GM19035 (cell line): ENCODE measurements around the gene MLLT11.
"Not testable (repeated sequence)": the region's sequence is repeated elsewhere in the genome, so short reads cannot be mapped to it uniquely, and the experiment has no call there.

Experiments used
- ATAC-seq: cut with Tn5 transposase; IDR thresholded peaks from one replicate; pipeline ENCODE4 v1.9.1; 2021; ENCODE audit not compliant: unreplicated experiment

The MLLT11 gene

DNA sequence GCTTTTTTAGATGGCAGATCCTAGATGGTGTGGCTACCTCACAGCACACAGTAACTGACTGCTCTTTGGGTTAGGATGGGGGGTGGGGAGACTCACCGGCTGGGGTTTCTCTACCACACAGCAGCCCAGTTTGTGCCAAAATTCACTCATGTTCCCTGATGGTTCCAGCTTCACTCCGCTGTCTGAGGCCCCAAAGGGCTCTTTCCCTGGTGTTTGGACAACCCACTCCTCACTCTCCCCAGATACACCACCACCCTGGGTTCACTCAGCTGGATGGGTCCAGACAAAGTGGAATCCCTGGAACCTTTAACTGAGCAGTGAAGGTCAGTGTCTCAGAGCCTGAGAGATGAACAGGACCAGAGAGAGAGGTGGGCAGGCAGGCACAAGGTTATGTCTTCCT lies 4.6 kb upstream of the MLLT11 start:
- no peak for ATAC-seq

DNA sequence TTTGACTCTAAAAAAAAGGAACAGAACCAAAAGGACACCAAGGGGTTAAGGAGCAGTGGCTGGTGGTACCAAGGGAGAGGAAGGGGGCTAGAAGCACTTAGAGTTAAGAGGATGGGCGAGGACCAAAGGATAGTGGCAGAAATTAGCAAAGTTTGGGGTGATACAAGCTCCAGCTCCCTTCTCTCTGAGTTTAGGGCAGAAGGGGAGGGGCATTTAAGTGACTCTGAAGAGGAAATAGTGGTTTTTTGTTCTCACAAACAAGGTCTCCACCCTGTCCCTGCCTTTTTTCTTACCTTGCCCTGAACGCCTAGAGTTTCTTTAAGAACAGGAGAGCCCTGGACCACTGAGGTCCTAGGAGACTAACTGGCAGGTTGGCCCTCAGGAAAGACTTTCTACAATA lies 4.0 kb upstream of the MLLT11 start:
- ATAC-seq = no peak

DNA sequence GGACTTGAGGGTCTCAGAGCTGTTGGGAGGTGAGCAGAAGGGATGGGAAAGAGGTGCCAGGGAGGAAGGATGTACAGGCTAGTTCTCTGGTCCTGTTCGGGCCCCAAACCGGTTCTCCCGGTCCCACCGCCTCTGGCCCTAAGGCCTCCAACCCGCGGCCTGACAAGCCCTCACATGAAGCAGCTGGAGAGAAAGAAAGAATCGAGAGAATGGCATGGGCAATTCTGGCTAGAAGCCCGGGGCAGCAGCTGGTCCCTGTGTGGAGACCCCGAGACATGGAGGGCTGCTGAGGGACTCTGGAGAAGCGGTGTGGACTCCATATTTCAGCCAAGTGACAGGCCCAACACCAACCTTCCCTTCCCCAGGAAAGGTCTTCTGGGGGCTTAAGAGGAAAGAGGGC lies 1.5 kb upstream of the MLLT11 start:
- no peak for ATAC-seq

DNA sequence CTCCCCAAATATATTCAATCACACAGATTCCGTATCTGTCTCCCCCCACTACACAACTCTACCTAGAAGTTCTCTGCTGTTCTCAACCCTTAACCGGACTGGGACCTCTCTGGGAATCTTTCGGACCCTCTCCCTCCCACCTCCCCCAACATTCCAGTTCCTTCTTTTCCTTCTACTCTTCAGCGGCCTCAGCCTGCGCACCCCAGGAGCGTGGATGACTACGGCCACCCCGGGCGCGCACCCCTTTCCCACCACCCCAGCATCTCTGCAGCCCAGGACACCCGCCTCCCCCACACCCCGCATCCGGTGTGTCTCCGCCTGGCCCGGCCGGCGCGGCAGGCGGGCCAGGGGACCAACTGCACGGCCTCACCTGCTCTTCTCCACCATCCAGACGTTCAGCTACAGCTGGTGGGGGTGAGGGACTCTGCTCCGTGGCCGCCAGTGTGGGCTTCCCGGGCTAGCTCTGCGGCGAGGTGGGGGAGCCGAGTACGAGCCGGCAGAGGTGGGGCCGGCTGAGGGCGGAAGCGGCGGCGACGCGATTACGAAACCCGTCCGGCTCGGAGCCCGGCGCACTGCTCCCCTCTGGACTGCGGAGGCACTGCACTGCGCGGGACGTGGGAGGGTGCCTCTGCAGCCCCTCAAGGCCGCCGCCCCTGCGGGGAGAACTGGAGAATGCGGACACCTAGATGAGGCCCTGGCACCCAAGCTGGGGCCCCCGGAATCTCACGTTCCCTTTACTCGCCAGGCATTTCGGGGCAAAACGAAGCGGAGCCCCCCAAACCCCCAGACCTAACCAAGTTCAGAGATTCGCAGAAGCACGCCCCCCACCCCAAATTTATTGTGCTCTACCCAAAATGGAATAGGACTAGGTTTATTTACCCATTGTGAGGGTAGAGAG lies 839 bp upstream of the MLLT11 start, which contains the start of gene CDC42SE1:
TSS of gene CDC42SE1 (minus strand) at position 514 of the 898 bp plus-strand sequence. CDS start 3,892 bp downstream, outside the sequence.
- peak; percentile 88 for ATAC-seq

DNA sequence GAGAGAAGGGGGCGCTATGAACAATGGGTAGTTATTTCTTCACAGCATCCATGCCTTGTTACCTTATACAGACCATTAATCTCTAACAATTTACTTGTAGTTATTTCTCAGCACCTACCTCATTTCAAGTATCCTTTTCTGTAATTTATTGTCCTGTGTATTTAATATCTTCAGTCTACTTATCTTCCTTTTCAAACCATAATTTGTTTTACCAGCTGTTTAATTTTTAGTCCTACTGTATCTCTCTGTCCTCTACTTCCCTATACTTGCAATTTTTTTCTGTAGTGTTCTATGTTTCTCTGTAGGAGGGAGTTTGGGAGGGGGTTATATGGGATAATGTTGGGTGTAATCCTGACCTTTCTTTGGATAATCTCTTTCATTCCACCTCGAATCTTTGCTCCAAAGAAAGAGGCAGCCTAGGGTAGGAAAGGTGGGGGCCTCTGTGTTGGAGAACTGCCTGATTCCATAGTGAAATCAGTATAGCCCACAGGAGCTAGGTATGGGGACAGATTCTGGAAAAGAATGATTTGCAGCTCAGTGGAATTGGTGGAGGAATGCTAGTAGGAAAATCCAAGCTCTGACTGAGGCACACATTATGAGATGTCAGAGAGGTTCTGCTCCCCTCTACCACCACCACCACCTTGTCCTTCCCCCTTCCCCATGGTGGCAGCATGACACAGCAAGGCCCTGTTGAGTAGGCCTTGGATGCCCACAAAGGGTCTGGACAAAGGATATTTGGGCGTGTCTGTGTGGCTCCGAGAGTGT lies 642 bp downstream of the MLLT11 start:
- ATAC-seq = no peak

DNA sequence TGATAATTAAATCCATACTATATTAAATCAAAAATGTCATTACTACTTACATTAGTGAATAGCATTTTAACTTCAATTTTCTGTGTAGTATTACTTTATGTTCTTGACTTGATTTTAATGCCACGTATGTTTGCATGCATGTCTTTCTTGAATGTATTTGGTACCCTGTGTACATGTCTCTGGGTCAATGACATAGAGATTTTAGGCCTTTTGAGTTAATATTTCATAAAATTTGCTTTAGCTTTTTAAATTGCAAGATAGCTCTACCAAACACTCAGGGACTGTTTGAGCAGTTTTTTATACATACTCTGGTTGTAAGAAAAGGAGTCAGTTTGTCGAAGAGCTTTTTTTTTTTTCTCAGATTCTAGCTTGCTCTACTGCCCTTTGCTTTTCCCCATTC lies 1.5 kb downstream of the MLLT11 start:
- ATAC-seq = no peak

DNA sequence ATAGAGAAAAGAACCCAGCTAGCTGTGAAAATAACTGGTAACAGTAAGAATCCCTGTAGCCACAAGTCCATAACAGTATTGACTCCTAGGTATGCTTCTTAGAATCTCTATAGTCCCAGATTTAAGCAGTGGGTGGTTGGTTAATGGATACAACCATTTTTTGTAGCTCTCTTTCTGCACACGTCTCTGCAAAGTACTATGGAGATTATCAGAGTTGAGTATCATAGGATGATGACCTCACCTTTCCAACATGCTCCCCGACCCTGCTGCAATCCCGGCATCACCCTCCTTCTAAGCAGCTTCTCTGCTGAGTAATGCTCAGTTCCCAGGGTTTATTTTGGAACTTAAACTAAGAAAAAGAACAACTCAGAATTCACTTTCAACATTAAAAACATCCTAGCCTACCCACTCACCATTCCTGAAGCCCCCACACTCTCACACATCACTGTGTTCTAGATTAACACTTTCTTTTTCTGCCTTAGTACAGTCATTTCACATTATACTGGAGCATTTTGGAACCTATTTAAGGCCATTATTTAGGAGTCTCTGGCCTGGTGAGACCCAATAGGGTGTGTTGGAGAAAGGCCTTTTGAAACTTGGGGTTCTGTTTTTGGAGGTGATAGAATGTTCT lies 2.7 kb downstream of the MLLT11 start:
- ATAC-seq = no peak

DNA sequence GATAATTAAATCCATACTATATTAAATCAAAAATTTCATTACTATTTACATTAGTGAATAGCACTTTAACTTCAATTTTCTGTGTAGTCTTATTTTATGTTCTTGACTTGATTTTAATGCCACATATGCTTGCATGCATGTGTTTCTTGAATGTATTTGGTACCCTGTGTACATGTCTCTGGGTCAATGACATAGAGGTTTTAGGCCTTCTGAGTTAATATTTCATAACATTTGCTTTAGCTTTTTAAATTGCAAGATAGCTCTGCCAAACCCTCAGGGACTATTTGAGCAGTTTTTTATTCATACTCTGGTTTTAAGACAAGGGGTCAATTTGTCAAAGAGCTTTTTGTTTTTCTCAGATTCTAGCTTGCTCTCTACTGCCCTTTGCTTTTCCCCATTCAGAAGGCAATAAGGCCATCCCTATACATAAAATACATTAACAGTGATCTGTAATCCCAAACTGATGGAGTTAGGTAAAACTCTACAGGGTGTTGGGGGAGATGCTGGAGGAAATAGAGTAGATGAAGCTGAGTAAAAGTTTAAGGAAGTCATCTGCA lies 5.0 kb downstream of the MLLT11 start:
- no peak for ATAC-seq

DNA sequence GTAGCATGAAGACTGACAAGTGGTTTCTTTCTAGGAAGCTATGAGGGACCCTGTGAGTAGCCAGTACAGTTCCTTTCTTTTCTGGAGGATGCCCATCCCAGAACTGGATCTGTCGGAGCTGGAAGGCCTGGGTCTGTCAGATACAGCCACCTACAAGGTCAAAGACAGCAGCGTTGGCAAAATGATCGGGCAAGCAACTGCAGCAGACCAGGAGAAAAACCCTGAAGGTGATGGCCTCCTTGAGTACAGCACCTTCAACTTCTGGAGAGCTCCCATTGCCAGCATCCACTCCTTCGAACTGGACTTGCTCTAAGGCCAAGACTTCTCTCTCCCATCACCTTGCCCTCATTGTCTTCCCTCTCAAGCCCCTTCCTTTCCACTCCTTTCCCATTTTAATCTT lies 7.0 kb downstream of the MLLT11 start:
- ATAC-seq = no peak

DNA sequence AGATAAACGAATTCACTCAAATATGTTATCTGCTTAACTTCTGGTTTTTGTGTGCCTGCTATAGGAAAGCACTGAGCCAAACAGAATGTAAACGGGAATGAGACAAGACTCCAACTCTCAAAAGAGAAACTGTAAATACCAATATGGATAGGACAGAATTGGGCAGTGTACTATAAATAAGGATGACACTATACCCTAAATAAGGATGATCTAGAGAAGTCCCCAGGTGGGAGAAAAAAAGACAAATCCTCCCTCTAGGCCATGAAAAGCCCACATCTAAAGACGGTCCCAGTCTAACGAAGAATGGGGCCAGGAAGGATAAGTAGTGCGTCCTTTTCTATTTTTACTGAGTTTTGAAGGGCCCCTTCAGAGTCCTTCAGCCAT lies 8.9 kb downstream of the MLLT11 start:
- ATAC-seq = no peak

DNA sequence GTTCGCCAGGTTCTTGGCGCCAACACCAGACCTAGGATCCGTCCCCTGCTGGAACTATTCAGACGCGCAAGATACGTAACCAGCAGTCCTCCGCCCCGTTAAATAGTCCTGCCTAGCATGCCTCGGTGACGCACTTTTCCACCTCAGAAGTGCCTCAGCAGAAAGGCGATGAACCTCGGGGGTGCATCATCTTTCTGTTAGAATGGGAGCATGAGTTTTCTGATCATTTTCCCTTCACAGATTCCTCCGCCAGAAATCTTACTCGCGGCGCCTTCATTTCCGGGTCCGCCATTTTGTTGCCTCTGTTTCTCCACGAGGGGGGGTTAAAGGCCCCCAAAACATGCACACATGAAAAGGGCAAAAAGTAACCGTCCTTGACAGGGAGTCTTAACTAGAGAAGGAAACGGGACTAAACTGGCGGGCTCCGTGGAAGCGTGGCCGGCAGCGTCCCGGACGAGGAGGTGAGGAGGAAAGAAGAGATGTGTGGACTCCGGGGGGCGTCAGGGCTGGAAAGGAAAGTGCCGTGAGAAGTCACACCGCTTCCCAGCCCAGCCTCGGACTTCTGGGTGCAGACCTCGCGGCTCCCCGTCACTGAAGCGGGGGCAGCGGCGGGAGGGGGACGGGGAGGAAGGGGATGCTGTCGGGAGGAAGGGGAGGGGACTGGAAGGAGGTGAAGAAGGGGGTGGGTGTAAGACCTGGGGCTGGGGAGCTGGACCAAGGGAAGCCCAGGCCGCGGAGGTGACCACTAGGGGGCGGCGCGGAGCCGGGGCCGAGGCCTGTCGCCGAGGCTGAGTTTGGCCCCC lies 10.5 kb downstream of the MLLT11 start, which contains the start of gene GABPB2:
TSS of gene GABPB2 (plus strand) at position 288 of the 803 bp plus-strand sequence. CDS start 17,429 bp downstream, outside the sequence.
- ATAC-seq = peak; percentile 72

DNA sequence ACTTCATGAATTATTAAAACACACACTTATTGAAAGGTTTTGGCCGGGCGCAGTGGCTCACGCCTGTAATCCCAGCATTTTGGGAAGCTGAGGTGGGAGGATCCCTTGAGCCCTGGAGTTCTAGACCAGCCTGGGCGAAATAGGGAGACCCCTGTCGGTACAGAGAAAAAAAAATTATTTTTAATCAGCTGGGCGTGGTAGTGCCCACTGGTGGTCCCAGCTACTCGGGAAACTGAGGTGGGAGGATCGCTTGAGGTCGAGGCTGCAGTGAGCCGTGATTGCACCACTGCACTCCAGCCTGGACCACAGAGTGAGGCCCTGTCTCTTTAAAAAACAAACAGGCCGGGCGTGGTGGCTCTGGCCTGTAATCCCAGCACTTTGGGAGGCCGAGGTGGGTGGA lies 12.0 kb downstream of the MLLT11 start:
- no peak for ATAC-seq

DNA sequence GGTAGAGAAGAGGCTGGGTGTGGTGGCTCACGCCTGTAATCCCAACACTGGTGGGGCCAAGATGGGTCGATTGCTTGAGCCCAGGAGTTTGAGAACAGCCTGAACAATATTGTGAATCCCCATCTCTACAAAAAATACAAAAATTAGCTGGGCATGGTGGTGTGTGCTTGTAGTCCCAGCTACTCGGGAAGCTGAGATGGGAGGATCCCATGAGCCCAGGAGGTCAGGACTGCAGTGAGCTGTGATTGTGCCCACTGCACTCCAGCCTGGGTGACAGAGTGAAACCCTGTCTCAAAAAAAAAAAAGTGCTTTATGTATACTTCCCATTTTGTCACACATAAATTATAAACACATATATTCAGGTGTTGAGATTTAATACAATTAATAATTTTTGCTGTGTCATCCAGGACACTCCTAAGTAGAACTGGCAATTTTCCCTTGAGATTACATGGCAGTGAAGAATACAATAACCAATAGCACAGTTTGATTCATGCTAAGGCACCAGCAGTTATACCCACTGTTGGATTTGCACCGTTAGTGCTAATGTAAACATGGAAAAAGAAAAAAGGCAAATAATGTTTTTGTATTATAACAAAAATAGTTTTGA lies 25.9 kb downstream of the MLLT11 start:
- ATAC-seq = no peak

DNA sequence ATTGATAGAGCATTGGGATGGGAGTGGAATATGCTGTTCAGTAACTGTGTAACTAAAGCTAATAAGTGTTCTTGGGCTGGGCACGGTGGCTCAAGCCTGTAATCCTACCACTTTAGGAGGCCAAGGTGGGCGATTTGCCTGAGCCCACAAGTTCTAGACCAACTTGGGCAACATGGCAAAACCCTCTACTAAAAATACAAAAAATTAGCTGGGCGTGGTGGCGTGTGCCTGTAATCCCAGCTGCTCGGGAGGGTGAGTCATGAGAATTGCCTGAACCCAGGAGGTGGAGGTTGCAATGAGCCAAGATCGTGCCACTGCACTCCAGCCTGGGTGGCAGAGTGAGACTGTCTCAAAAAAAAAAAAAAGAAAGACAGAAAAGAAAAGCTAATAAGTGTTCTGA lies 37.2 kb downstream of the MLLT11 start:
- not testable (repeated sequence) for ATAC-seq

DNA sequence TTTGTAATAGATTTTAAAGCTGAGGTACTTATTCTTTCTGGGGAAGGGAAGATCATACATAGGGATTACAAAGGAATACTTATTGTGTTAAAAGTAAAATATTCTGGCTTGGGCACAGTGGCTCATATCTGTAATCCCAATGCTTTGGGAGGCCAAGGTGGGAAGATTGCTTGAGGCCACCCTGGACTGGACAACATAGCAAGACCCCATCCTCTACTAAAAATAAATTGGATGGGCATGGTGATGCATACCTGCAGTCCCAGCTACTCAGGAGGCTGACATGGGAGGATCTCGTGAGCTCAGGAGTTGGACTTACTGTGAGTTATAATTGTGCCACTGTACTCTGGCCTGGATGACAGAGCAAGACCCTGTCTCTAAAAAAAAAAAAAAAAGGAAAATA lies 37.9 kb downstream of the MLLT11 start:
- no peak for ATAC-seq

DNA sequence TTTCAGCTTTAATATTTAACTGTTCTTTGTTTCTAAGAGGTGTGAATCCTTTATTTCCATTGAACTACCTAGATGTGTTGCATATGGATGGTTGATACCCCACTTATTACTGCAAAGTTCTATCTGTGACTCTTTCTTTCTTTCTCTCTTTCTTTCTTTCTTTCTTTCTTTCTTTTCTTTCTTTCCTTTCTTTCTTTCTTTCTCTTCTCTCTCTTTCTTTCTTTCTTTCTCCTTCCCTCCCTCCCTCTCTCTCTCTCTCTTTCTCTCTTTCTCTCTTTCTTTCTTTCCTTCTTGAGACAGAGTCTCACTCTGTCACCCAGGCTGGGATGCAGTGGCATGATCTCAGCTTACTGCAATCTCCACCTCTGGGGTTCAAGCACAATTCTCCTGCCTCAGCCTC lies 44.4 kb downstream of the MLLT11 start:
- no peak for ATAC-seq

DNA sequence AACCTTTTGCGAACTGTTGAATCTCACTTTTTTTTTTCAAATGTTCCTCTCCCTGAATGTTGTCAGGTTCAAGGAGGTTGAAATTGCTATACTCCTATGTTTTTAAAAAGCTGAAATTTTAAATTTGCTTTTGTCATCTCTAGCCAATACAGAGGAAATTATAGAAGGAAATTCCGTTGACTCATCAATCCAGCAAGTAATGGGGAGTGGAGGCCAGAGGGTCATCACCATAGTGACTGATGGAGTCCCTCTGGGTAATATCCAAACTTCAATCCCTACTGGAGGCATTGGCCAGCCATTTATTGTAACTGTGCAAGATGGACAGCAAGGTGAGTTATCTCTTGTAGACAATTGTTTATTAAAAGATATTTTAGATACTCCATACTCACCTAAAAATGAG lies 46.7 kb downstream of the MLLT11 start:
- ATAC-seq = no peak

DNA sequence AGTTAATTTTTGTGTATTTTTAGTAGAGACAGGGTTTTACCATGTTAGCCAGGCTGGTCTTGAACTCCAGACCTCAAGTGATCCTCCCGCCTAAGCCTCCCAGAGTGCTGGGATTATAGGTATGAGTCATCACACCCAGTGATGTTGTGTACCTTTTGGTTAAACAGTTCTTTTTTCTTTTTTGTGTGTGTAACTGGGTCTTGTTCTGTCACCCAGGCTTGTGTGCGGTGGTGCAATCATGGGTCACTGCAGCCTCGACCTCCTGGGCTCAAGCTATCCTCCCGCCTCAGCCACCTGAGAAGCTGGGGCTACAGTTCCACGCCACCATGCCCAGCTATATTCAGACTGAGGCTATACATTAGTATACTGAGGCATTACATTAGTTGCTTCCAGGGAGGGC lies 48.1 kb downstream of the MLLT11 start:
- no peak for ATAC-seq

DNA sequence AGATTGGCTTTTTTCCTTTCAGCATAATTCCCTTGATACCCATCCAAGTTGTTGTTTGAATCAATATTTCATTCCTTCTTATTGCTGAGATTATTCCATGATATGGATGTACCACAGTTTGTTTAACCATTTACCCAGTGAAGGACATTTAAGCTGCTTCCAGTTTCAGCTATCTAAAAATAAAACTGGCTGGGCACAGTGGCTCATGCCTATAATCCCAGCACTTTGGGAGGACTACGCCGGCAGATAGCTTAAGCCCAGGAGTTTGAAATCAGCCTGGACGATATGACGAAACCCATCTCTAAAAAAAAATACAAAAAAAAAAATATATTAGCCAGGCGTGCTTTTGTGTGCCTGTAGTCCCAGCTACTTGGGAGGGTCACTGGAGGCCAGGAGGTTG lies 53.7 kb downstream of the MLLT11 start:
- no peak for ATAC-seq
